ENCODE data around the gene AGR2. TPM values are rescaled to one million over a fixed set of nuclear protein-coding genes. Genes with fewer than 3 reads are reported as not detected.
"Not testable (repeated sequence)": the region's sequence is repeated elsewhere in the genome, so short reads cannot be mapped to it uniquely, and the experiment has no call there.

Gene AGR2
- total RNA-seq, 2 experiments from 2014 or later, result not detected

DNA sequence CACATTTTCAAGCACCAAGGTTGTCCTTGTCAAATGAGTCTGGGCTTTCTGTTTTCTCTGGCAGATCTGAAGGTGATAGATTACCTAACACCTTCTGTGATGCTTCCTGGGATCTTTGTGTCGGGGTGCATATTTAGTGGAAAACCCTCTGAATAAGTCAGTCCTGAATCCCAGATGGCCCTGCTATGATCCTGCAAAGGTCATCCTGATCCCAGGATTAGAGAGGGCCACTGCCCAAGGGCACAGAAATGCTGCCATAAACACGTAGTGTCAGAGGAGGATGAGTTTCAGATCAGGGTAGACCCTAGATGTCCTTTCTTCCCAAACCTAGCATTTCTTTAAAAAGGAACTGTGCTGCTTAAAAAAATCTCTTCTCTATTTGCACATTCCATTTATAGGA is 19.0 kb downstream of the AGR2 start:
- CTCF ChIA-PET, result no interaction called here
- no peak for DNase-seq
- intact Hi-C loops (cut with micrococcal nuclease), result no loop called here
- H3K4me1 Mint-ChIP-seq (ENCODE audit: low read depth), result no peaks in the 10 kb centered on the region
- H3K9me3 Mint-ChIP-seq, result no peaks in the 10 kb centered on the region
- H3K27me3 Mint-ChIP-seq (ENCODE audit: low read depth), result no peaks in the 10 kb centered on the region
- H3K27ac Mint-ChIP-seq, result no peak overlapping the region
- no peaks in the 10 kb centered on the region for H3K36me3 Mint-ChIP-seq (ENCODE audit: low read depth)
- no peak overlapping the region for H3K4me3 Mint-ChIP-seq

DNA sequence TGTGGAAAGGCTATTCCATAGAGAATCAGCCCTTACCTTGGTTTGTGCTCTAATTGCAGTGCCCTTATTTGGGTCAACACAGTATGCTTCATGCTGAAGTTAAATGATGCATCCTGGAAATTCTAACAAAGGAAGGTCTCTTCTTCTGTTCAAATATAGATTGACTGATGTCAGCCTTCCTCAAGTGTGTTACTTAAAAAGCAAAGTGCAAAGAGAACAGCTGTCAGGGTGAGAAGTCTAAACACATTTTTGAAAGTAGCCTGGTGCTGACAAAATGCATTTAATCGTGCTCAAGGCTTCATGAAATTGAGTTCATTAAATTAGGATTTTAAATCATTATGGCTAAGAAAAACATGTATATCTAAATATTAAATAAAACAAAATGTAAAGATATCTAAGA is 19.5 kb downstream of the AGR2 start:
- intact Hi-C loops (cut with micrococcal nuclease), result no loop called here
- Mint-ChIP-seq H3K27ac (no peak overlapping the region), H3K36me3 (ENCODE audit: low read depth) (no peaks in the 10 kb centered on the region), H3K27me3 (ENCODE audit: low read depth) (no peaks in the 10 kb centered on the region), H3K9me3 (no peaks in the 10 kb centered on the region), H3K4me3 (no peak overlapping the region), H3K4me1 (ENCODE audit: low read depth) (no peaks in the 10 kb centered on the region)
- no peak for DNase-seq
- CTCF ChIA-PET, result no interaction called here

DNA sequence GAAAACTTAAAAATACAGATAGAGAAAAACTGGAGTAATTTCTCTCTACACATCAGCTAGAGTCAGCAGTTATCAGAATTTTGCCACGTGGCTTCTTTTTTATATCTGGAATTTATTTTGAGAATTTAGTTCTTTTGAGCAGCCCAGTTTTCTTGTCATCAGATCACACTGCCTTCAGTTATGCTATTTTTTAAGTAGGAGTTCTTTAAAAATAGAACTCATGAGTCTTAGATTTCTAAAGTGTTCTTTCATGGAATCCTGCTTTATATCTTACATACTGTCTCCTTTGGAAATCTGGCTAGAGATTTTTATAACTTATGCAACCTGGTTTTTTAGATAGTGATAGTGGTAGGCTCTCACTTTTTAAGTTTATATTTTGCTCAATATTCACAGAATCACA is 24.2 kb downstream of the AGR2 start:
- intact Hi-C loops (cut with micrococcal nuclease), result no loop called here
- Mint-ChIP-seq H3K27me3 (ENCODE audit: low read depth) (no peaks in the 10 kb centered on the region), H3K36me3 (ENCODE audit: low read depth) (no peaks in the 10 kb centered on the region), H3K27ac (no peak overlapping the region), H3K4me3 (no peak overlapping the region), H3K9me3 (no peaks in the 10 kb centered on the region), H3K4me1 (ENCODE audit: low read depth) (no peaks in the 10 kb centered on the region)
- CTCF ChIA-PET, result interaction anchor here (0.6 kb wide), 1 partner anchor 133 kb away, joined by 3 read pairs; no protein-coding TSS in a partner anchor
- DNase-seq, result no peak

DNA sequence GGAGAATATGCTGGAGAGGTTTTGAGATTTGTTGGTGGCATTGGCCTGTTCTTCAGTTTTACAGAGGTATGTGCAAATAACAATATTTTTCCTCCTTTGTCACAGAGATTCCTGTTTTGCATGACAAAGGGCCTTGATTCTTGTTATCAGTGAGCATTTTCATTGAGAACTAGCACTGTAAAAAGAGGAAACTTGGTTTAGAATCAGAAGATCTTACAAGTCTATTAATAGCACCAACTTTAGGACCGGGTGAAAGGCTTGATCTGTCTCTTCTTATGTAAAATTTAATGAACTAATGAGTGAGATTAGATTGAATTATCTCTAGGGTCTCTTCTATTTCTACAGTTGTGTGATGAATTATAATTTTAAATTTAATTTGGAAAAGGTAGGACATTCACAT is 25.7 kb downstream of the AGR2 start:
- H3K36me3 Mint-ChIP-seq (ENCODE audit: low read depth), result no peaks in the 10 kb centered on the region
- CTCF ChIA-PET, result no interaction called here
- intact Hi-C loops (cut with micrococcal nuclease), result no loop called here
- H3K27me3 Mint-ChIP-seq (ENCODE audit: low read depth), result no peaks in the 10 kb centered on the region
- no peak overlapping the region for H3K4me3 Mint-ChIP-seq
- no peaks in the 10 kb centered on the region for H3K4me1 Mint-ChIP-seq (ENCODE audit: low read depth)
- no peaks in the 10 kb centered on the region for H3K9me3 Mint-ChIP-seq
- no peak for DNase-seq
- H3K27ac Mint-ChIP-seq, result no peak overlapping the region

DNA sequence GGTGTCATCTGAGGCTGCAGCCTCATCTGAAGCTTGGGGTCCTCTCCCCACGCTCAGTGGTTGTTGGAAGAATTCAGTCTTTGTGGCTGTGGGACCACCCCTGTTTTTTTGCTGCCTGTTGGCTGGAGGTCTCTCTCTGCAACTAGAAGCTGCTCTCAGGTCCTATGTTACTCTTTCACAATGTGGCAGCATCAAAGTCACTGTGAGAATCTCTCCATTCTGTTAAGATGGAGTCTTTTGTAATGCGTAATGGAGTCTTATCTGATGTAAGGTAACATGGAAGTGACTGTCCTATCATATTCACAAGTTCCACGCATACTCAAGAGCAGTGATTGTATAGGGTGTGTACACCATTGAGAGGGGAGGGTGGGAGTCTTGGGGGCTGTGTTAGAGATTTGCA is 26.3 kb downstream of the AGR2 start:
- no peaks in the 10 kb centered on the region for H3K4me1 Mint-ChIP-seq (ENCODE audit: low read depth)
- H3K4me3 Mint-ChIP-seq, result no peak overlapping the region
- DNase-seq, result no peak
- H3K27ac Mint-ChIP-seq, result no peak overlapping the region
- CTCF ChIA-PET, result no interaction called here
- H3K9me3 Mint-ChIP-seq, result no peaks in the 10 kb centered on the region
- no peaks in the 10 kb centered on the region for H3K27me3 Mint-ChIP-seq (ENCODE audit: low read depth)
- no peaks in the 10 kb centered on the region for H3K36me3 Mint-ChIP-seq (ENCODE audit: low read depth)
- intact Hi-C loops (cut with micrococcal nuclease), result no loop called here

DNA sequence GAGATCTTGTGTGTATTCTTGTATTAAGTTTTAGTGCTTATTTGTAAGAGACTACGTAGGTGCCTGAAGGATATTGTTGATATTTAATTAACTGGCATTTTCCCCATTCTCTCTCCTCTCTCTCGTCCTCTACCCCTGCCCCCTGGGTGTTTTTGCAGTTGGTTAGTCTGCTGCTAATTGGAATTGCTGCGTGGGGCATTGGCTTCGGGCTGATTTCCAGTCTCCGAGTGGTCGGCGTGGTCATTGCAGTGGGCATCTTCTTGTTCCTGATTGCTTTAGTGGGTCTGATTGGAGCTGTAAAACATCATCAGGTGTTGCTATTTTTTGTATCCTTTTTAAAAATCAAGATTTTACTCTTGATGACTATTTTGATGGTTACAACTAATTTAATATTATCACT is 28.7 kb downstream of the AGR2 start:
- no peak overlapping the region for H3K27ac Mint-ChIP-seq
- H3K9me3 Mint-ChIP-seq, result no peaks in the 10 kb centered on the region
- intact Hi-C loops (cut with micrococcal nuclease), result no loop called here
- no peaks in the 10 kb centered on the region for H3K27me3 Mint-ChIP-seq (ENCODE audit: low read depth)
- no peak overlapping the region for H3K4me3 Mint-ChIP-seq
- H3K36me3 Mint-ChIP-seq (ENCODE audit: low read depth), result no peaks in the 10 kb centered on the region
- no peak for DNase-seq
- no peaks in the 10 kb centered on the region for H3K4me1 Mint-ChIP-seq (ENCODE audit: low read depth)
- CTCF ChIA-PET, result no interaction called here

DNA sequence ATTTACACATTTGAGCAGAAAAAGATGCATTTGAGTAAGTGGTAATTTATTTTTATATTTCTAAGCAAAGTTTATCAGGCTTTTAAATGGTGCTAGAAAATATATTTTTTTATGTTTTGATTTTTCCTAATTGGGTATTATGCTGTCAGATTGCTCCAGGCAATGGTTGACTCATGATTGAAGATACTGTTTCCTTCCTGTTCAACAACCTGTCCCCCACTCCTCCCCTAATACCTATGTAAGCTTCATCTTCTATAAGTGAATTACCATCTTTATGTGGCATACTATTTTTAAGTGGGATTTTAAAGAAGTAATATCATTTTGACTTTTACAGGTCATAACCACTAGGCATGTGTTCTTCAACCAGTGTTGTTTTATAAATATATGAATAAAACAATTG is 29.8 kb downstream of the AGR2 start:
- Mint-ChIP-seq H3K36me3 (ENCODE audit: low read depth) (no peaks in the 10 kb centered on the region), H3K9me3 (no peaks in the 10 kb centered on the region), H3K27me3 (ENCODE audit: low read depth) (peaks cover 5% of the 10 kb centered on the region), H3K4me3 (no peak overlapping the region), H3K4me1 (ENCODE audit: low read depth) (no peaks in the 10 kb centered on the region), H3K27ac (no peak overlapping the region)
- CTCF ChIA-PET, result no interaction called here
- intact Hi-C loops (cut with micrococcal nuclease), result no loop called here
- no peak for DNase-seq

DNA sequence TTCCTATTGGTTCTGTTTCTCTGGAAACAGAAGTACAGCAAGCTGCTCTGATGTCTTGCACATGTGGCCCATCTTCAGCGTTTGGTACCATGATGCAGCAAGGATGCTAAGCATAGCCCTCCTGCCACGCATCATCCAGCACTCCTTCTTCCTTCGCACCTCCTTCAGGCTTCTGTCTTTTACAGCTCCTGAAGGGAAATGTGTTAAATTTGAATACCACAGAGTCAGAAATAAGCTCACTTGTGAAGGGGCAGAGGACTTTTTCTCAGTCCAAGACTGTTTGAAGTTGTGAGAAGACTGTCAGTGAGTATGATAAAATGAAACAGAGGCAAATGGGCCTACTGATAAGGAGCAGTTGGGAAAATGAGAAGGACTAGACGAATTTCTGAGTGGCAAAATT is 30.5 kb downstream of the AGR2 start:
- no peak for DNase-seq
- peaks cover 5% of the 10 kb centered on the region for H3K27me3 Mint-ChIP-seq (ENCODE audit: low read depth)
- intact Hi-C loops (cut with micrococcal nuclease), result no loop called here
- no peak overlapping the region for H3K27ac Mint-ChIP-seq
- CTCF ChIA-PET, result no interaction called here
- H3K4me3 Mint-ChIP-seq, result no peak overlapping the region
- H3K9me3 Mint-ChIP-seq, result no peaks in the 10 kb centered on the region
- H3K36me3 Mint-ChIP-seq (ENCODE audit: low read depth), result no peaks in the 10 kb centered on the region
- H3K4me1 Mint-ChIP-seq (ENCODE audit: low read depth), result no peaks in the 10 kb centered on the region

DNA sequence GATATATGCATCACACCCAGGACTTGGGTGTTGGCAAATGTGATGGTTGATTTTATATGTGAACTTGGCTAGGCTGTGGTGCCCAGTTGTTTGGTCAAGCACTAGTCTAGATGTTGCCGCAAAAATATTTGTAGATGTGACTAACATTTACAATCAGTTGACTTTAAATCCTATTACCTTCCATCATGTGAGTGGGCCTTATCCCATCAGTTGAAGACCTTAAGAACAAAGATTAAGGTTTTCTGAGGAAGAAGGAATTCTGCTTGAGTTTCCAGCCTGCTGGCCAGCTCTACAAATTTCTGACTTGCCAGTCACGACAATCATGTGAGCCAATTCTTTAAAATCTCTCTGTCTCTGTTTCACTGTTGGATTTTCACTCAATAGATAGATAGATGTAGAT is 30.9 kb downstream of the AGR2 start:
- Mint-ChIP-seq H3K27me3 (ENCODE audit: low read depth) (peaks cover 5% of the 10 kb centered on the region), H3K9me3 (no peaks in the 10 kb centered on the region), H3K4me3 (no peak overlapping the region), H3K4me1 (ENCODE audit: low read depth) (no peaks in the 10 kb centered on the region), H3K36me3 (ENCODE audit: low read depth) (no peaks in the 10 kb centered on the region), H3K27ac (no peak overlapping the region)
- DNase-seq, result no peak
- CTCF ChIA-PET, result no interaction called here
- intact Hi-C loops (cut with micrococcal nuclease), result no loop called here

DNA sequence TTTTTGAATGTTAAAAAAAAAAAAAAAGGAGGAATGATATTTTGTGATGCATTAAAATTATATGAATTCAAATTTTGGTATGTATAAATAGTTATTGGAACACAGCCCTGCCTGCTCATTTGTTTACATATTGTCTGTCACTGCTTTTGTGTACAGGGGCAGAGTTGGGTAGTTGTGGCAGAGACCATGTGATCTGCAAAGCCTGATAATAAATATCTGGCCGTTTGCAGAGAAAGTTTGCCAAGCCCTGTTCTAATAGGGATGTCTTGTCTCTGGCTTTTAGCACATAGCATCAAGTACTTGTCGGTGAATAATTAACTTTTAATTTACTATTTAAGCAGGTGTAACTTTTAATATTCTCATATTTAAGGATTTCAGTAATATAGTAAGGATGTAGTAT is 31.5 kb downstream of the AGR2 start:
- H3K4me3 Mint-ChIP-seq, result no peak overlapping the region
- no peaks in the 10 kb centered on the region for H3K36me3 Mint-ChIP-seq (ENCODE audit: low read depth)
- no peak for DNase-seq
- no peaks in the 10 kb centered on the region for H3K9me3 Mint-ChIP-seq
- H3K27ac Mint-ChIP-seq, result no peak overlapping the region
- CTCF ChIA-PET, result no interaction called here
- H3K27me3 Mint-ChIP-seq (ENCODE audit: low read depth), result peaks cover 5% of the 10 kb centered on the region
- intact Hi-C loops (cut with micrococcal nuclease), result no loop called here
- H3K4me1 Mint-ChIP-seq (ENCODE audit: low read depth), result no peaks in the 10 kb centered on the region

DNA sequence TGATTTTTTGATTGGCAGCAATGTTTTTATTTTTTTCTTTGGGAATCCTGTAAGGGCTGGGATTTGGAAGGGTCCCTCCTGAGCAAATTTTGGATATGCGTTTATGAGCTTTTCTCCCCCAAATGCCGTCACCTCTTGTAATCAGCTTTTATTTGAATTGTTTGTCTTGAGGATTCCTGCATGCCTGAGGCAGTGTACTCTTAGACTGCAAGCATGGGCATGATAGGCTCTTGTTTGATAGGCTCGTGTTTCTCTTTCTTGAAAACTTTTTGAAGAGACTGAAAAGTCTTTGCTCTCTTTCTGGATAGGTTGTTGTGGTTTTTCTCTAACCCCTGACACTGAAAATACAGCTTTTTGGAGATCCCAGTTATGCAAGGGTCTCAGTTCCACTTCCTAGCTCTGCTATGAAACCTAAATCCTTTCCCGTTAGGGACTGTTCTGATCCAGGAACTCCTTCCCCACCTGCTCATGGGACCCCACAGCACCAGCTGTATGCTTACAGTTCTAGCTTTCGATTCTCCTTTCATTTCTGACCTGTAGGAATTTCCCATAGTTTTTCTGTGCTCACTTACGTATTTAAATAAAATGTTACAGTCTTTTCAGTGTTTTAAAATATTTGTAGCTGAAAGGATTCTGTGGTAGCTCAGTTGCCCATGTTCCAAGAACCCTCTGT is 34.0 kb downstream of the AGR2 start:
- CTCF ChIA-PET, result interaction anchor here (0.6 kb wide), 1 partner anchor 774 kb away, joined by 4 read pairs; no protein-coding TSS in a partner anchor
- no peaks in the 10 kb centered on the region for H3K9me3 Mint-ChIP-seq
- H3K27me3 Mint-ChIP-seq (ENCODE audit: low read depth), result peaks cover 8% of the 10 kb centered on the region
- H3K4me1 Mint-ChIP-seq (ENCODE audit: low read depth), result no peaks in the 10 kb centered on the region
- no peak overlapping the region for H3K4me3 Mint-ChIP-seq
- H3K27ac Mint-ChIP-seq, result no peak overlapping the region
- intact Hi-C loops (cut with micrococcal nuclease), result no loop called here
- DNase-seq, result no peak
- H3K36me3 Mint-ChIP-seq (ENCODE audit: low read depth), result no peaks in the 10 kb centered on the region

DNA sequence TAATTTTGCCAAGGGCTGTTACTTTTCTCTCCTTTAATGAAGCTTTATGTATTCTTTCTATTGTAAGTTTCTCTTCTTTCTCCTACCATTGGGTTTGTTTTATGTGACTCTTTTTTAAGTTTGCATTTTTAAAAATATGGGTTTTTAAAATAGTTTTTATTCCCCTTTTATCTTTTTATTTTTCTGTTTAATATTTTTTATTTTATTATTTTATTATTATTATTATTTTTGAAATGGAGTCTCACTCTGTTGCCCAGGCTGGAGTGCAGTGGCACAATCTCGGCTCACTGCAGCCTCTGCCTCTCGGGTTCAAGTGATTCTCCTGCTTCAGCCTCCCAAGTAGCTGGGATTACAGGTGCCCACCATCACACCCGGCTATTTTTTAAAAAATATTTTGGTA is 34.8 kb downstream of the AGR2 start:
- H3K27me3 Mint-ChIP-seq (ENCODE audit: low read depth); H3K27ac Mint-ChIP-seq; CTCF ChIA-PET; H3K36me3 Mint-ChIP-seq (ENCODE audit: low read depth); intact Hi-C loops (cut with micrococcal nuclease); H3K9me3 Mint-ChIP-seq; H3K4me1 Mint-ChIP-seq (ENCODE audit: low read depth); DNase-seq; H3K4me3 Mint-ChIP-seq: not testable (repeated sequence)

DNA sequence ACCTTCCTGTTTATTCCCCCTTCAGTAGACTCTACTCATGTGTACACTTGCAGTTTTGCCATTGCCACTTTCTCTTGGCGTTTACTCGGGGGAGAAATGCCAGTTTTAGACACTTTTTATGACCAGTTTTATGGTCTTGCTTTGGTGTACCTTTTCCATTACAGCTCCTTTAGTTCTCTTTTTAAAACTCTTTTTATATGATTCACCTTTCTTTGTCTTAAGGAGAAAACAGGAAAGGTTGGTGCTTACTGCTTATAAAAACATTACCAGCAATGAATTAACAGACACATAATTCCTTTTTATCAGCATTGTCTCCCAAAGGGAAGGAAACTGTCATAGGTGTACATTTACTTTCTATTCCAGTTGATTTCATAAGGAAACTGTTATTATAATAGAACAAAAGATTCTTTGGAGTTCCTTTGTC is 39.4 kb downstream of the AGR2 start:
- H3K27ac Mint-ChIP-seq, result no peak overlapping the region
- H3K9me3 Mint-ChIP-seq, result no peaks in the 10 kb centered on the region
- H3K4me3 Mint-ChIP-seq, result no peak overlapping the region
- DNase-seq, result no peak
- intact Hi-C loops (cut with micrococcal nuclease), result no loop called here
- H3K4me1 Mint-ChIP-seq (ENCODE audit: low read depth), result no peaks in the 10 kb centered on the region
- CTCF ChIA-PET, result no interaction called here
- no peaks in the 10 kb centered on the region for H3K36me3 Mint-ChIP-seq (ENCODE audit: low read depth)
- peaks cover 4% of the 10 kb centered on the region for H3K27me3 Mint-ChIP-seq (ENCODE audit: low read depth)

DNA sequence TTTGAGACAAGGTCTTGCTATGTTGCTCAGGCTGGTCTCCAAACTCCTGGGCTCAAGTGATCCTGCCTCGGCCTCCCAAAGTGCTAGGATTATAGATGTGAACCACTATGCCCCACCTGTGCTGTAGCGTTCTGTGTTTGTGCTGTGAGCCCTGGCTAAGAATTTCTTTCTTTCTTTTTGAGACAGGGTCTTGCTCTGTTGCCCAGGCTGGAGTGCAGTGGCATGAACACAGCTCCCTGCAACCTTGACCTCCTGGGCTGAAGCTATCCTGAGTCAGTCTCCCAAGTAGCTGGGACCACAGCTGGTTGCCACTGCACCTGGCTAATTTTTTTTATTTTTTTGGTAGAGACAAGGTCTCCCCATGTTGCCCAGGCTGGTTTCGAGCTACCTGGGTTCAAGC is 39.9 kb downstream of the AGR2 start:
- CTCF ChIA-PET, result no interaction called here
- Mint-ChIP-seq H3K4me3 (no peak overlapping the region), H3K27ac (no peak overlapping the region), H3K9me3 (no peaks in the 10 kb centered on the region), H3K36me3 (ENCODE audit: low read depth) (no peaks in the 10 kb centered on the region), H3K4me1 (ENCODE audit: low read depth) (no peaks in the 10 kb centered on the region), H3K27me3 (ENCODE audit: low read depth) (peaks cover 3% of the 10 kb centered on the region)
- no peak for DNase-seq
- intact Hi-C loops (cut with micrococcal nuclease), result no loop called here
